Measurements from ENCODE around the gene IKZF2. TPM values are rescaled to one million over a fixed set of nuclear protein-coding genes. Genes with fewer than 3 reads are reported as not detected.

The IKZF2 gene
- total and polyA plus RNA-seq, 2 of the 4 experiments (the other 2 are of a cell fraction): 2.1 to 25.5 TPM

DNA sequence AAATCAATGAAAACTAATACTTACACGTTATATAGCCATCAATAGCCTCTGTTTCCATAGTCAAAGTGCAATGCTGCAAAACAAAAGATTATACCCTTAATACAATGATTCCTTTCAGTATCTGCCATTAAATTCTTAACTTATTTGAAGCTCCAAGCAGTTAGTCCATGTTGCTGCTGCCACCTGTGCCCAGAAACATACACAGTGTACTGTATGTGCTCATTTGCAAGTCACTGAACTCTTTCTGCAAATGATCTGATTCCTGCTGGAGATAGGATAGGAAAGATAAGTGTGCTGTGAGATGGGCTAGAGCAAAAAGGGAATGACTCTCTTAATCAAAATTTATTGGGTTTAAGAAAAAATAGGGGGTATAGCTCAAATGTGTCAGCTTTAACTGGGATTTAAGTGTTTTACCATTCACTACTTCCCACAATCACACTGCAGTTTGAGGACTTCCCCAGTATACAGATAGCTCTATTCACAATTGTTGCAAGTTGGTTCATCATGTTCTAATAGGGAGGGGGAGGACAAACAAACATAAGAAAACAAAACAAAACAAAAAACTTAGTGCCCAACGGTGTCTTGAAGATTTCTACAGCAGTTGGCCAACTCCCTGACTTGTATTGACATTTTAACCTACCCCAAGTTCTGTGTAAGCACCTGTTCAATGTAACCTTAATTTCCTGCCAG lies 2.7 kb downstream of the IKZF2 start:
- H3K4me2 ChIP-seq (ENCODE audit: low read depth, low read length): peak overlapping the region; percentile 85
- no peak overlapping the region for H3K56ac ChIP-seq (ENCODE audit: extremely low read depth, insufficient read depth, low read length)
- H2AK9ac ChIP-seq (replicated peaks; ENCODE audit: low read depth, low read length, poor library complexity): no peak overlapping the region
- H4K20me1 ChIP-seq (ENCODE audit: insufficient read depth, low read length): no peaks in the 10 kb centered on the region
- CTCF ChIA-PET: interaction anchor here (0.7 to 1.2 kb wide), 2 partner anchors 371 to 462 kb away, joined by 4 to 8 read pairs; no protein-coding TSS in a partner anchor
- no peak overlapping the region for H2AFZ ChIP-seq (replicated peaks; ENCODE audit: low read length, poor library complexity)
- H2BK5ac ChIP-seq (ENCODE audit: low read depth, low read length, poor library complexity, severe bottlenecking): no peak overlapping the region
- H2AK5ac ChIP-seq (ENCODE audit: low read depth, low read length): no peak overlapping the region
- H3K9me1 ChIP-seq (ENCODE audit: insufficient read depth, low read length): no peaks in the 10 kb centered on the region
- H3K9me3 ChIP-seq (ENCODE audit: control insufficient read depth, insufficient read depth, low read length): no peaks in the 10 kb centered on the region
- no peak overlapping the region for H2BK15ac ChIP-seq (ENCODE audit: low read depth, low read length)
- DNase-seq (no peak), ATAC-seq (ENCODE audit: low read depth) (no peak)
- H3K9ac ChIP-seq (ENCODE audit: low read depth, low read length): no peak overlapping the region; the same call in 1 of the 2 replicates
- dilution Hi-C loops (cut with HindIII; ENCODE audit: low sequenced_read_pairs, unreplicated experiment): no loop called here
- POLR2A ChIA-PET (ENCODE audit: unreplicated experiment): interaction anchor here (0.8 kb wide), 1 partner anchor 15 kb away, joined by 4 read pairs; no protein-coding TSS in a partner anchor
- H3K4me3 ChIP-seq (ENCODE audit: insufficient read depth, low read depth, low read length): peak overlapping the region; percentile 73; the same call in 1 of the 2 replicates
- no peak overlapping the region for H4K8ac ChIP-seq (ENCODE audit: low read depth in 2 of 2, low read length in 2 of 2)
- 0 out of 2 replicates have a peak overlapping the region, but pooled peaks have one; percentile 14 for H3K14ac ChIP-seq (replicated peaks; ENCODE audit: low read depth, low read length)
- no peak overlapping the region for H2BK20ac ChIP-seq (ENCODE audit: low read depth, low read length)
- no peak overlapping the region for H3K27ac ChIP-seq (ENCODE audit: insufficient read depth, low read length)
- no peaks in the 10 kb centered on the region for H3K27me3 ChIP-seq (ENCODE audit: control insufficient read depth, insufficient read depth, low read length)
- H3K36me3 ChIP-seq (ENCODE audit: control insufficient read depth, insufficient read depth, low read length): no peaks in the 10 kb centered on the region
- H3K79me1 ChIP-seq (ENCODE audit: low read depth in 1 of 2, low read length in 2 of 2): peaks cover 8 to 9% of the 10 kb centered on the region in 2 experiments
- H3K23ac ChIP-seq (ENCODE audit: low read depth, low read length): no peak overlapping the region
- intact Hi-C loops (cut with micrococcal nuclease): loop anchor here (1.0 kb wide), 1 partner anchor 256 kb away; no protein-coding TSS in a partner anchor
- no CpG with 5 or more reads among the region's 2 CpGs for WGBS, 2 experiments (ENCODE audit: extremely low coverage in 2 of 2, insufficient read length in 1 of 2)
- H3K4me1 ChIP-seq (ENCODE audit: control insufficient read depth, insufficient read depth, low read length): no peaks in the 10 kb centered on the region
- no peak overlapping the region for H2BK120ac ChIP-seq (ENCODE audit: low read depth, low read length)
- no peak overlapping the region for H4K91ac ChIP-seq (ENCODE audit: insufficient read depth, low read depth, low read length)
- no peak overlapping the region for H4K5ac ChIP-seq (ENCODE audit: low read depth, low read length)
- BruUV-seq (replicated peaks): no TSS peak
- in situ Hi-C loops (cut with MboI; ENCODE audit: low sequenced_read_pairs): no loop called here
- H3K4ac ChIP-seq (ENCODE audit: low read depth, low read length): no peak overlapping the region
- TF ChIP-seq USF2 (IDR thresholded peaks at IDR 0.05; ENCODE audit: low read depth, low read length) (no peak), NFE2L2 (IDR thresholded peaks at IDR 0.05; ENCODE audit: low read depth, low read length) (no peak), RAD21 (IDR thresholded peaks at IDR 0.05; ENCODE audit: low read length) (no peak), SMC3 (IDR thresholded peaks at IDR 0.05; ENCODE audit: low read depth, low read length) (no peak), CEBPB (IDR thresholded peaks at IDR 0.05; ENCODE audit: low read depth, low read length) (no peak), MAZ (IDR thresholded peaks at IDR 0.05; ENCODE audit: borderline replicate concordance, low read depth, low read length) (no peak), MXI1 (IDR thresholded peaks at IDR 0.05; ENCODE audit: borderline replicate concordance, low read depth, low read length) (no peak)
- TF ChIP-seq, protein P1, sequence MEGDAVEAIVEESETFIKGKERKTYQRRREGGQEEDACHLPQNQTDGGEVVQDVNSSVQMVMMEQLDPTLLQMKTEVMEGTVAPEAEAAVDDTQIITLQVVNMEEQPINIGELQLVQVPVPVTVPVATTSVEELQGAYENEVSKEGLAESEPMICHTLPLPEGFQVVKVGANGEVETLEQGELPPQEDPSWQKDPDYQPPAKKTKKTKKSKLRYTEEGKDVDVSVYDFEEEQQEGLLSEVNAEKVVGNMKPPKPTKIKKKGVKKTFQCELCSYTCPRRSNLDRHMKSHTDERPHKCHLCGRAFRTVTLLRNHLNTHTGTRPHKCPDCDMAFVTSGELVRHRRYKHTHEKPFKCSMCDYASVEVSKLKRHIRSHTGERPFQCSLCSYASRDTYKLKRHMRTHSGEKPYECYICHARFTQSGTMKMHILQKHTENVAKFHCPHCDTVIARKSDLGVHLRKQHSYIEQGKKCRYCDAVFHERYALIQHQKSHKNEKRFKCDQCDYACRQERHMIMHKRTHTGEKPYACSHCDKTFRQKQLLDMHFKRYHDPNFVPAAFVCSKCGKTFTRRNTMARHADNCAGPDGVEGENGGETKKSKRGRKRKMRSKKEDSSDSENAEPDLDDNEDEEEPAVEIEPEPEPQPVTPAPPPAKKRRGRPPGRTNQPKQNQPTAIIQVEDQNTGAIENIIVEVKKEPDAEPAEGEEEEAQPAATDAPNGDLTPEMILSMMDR (conservative IDR thresholded peaks at IDR 0.05; ENCODE audit: low read depth, low read length): no peak
- H3K18ac ChIP-seq (ENCODE audit: low read depth, low read length): no peak overlapping the region

Data from IMR-90 (cell line).